ENCODE data around the gene ADRB1. TPM values are rescaled to one million over a fixed set of nuclear protein-coding genes. Genes with fewer than 3 reads are reported as not detected.

ADRB1 gene
- total RNA-seq, 1 donor, result not detected

- no peak for TF ChIP-seq CTCF (IDR thresholded peaks at IDR 0.05; ENCODE audit: insufficient read depth, low read length)
- no peak overlapping the region for H3K4me3 ChIP-seq (ENCODE audit: low read depth, low read length)
- no peak for DNase-seq (ENCODE audit: low read depth)
Observed at GRCh38 chr10:114095559-114096337, 52.1 kb downstream of the ADRB1 start.

Other genes with a start within 250 kb of the ADRB1 start
- 1.2 and 10.9 TPM in 2 replicates for gene DCLRE1A, start 189.8 kb upstream of the ADRB1 start, total RNA-seq (ENCODE audit: low replicate concordance)
- gene NHLRC2, start 189.2 kb upstream of the ADRB1 start, total RNA-seq (ENCODE audit: low replicate concordance), result 7.0 and 26.3 TPM in 2 replicates
- gene CCDC186, start 130.3 kb downstream of the ADRB1 start, total RNA-seq (ENCODE audit: low replicate concordance), result 14.6 and 28.9 TPM in 2 replicates
- gene TDRD1, start 135.5 kb downstream of the ADRB1 start, total RNA-seq (ENCODE audit: low replicate concordance), result 0.25 and 0.45 TPM in 2 replicates
- 0.09 TPM in 1 of 2 replicates, not detected in the other for gene VWA2, start 195.4 kb downstream of the ADRB1 start, total RNA-seq (ENCODE audit: low replicate concordance)

Measured in fibroblast of the aortic adventitia (primary cell).